GM12874 (cell line): ENCODE data around the gene RPL39L.

Experiments
- TF ChIP-seq, protein P1 (sequence below): IDR thresholded peaks from 2 replicates; pipeline ENCODE4 v1.5.1; 2011; ENCODE audit warnings: low read depth, mild to moderate bottlenecking, control low read depth, low read length, moderate library complexity; ENCODE audit not compliant: insufficient read depth

Gene RPL39L

DNA sequence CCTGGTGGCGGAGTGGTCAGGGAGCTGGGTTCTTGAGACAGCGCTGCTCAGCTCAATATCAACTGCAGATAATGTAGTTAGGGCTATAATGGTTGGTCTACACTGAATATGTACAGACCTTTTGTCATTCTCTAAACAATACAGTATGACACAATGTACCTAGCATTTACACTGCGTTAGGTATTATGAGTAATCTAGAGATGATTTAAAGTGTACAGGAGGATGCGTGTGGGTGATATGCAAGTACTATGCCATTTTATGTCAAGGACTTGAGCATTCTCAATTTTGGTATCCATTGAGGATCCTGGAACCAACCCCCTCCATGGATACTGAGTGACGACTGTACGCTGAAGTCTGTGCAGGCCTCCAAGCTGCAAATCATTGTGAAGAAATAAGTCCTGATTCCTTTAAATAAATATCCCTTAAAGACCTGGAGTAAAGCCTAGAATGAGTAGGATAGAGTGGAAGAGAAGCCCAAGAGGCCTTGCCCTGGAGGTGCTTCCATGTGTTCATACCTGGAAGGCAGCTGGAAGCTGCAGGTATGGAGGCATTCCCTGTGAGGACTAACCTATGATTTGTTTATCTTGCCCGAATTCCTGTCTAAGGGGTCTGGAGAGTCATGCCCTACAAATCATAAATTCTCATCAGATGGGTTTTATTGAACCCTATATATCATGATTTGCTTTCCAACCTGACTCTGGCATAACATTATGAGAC is 42.3 kb upstream of the RPL39L start:
- TF ChIP-seq, protein P1, sequence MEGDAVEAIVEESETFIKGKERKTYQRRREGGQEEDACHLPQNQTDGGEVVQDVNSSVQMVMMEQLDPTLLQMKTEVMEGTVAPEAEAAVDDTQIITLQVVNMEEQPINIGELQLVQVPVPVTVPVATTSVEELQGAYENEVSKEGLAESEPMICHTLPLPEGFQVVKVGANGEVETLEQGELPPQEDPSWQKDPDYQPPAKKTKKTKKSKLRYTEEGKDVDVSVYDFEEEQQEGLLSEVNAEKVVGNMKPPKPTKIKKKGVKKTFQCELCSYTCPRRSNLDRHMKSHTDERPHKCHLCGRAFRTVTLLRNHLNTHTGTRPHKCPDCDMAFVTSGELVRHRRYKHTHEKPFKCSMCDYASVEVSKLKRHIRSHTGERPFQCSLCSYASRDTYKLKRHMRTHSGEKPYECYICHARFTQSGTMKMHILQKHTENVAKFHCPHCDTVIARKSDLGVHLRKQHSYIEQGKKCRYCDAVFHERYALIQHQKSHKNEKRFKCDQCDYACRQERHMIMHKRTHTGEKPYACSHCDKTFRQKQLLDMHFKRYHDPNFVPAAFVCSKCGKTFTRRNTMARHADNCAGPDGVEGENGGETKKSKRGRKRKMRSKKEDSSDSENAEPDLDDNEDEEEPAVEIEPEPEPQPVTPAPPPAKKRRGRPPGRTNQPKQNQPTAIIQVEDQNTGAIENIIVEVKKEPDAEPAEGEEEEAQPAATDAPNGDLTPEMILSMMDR = no peak

DNA sequence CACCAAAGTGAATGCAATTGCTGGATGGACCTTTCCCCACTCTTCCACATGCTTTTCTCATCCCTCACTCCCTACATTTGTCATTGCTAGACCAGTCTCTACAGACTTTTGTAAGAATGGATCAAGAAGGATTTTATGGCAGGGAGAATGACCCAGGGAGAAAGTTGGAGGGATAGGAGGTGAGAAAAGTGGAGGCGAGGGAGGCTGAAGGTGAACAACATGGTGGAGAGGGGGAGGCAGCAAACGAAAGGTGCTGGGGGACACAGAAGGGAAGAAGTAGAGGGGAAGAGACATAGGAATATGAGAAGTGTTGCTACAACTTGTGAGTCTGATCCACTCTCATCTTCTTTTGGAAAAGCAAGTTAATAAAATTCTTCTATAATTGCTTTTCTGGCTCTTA is 33.6 kb upstream of the RPL39L start:
- TF ChIP-seq, protein P1 = no peak

DNA sequence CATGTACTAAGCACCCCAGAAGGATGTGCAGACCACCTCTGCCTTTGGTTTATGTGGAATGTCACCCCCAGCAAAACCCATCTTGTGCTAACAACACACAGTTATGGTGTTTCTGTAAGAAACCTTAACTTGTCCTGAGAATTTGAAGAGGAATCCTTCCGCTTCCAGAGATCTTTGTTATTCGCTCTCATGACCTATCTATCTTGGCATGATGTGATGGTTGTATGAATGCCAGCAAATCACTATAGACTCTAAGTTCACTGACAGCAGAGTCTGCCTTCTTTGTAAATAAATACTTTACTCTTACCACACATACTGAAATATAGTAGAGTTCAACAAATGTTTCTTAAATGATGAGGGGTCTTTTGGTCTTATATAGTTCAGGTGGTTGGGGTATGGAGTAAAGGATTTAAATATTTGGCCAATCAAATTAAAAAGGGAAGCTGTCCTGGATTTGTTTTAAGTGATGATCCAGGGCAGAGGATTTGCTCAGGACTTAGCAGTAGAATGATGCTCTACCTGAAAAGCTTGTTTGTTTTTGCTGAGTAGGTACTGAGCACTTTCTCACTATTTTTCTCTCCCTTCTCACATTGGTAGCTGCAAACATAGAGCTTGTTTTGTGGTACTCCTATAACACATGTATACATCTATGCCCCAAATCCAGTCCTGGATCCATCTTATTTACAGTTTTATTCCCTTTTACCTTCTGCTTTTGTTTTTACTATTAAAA is 30.1 kb upstream of the RPL39L start:
- TF ChIP-seq, protein P1 = no peak

DNA sequence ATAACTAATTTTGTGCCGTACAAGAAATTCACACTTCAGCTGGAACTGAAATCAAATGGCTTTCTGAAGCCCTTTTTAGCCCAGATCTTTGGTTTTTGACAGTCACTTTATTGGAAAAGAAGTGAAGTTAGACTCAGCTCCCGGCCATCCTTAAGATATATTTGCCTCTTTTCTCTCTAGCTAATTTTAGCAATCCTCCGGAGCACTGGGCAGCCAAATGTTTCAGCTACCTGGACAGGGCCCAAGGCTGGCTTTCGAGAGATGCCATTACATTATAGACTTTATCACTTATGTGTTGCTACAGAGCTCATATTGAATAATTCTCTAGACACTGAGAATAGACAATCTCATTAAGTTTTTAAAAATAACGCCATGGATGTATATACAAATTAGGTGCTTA is 28.5 kb upstream of the RPL39L start:
- TF ChIP-seq, protein P1 = no peak

DNA sequence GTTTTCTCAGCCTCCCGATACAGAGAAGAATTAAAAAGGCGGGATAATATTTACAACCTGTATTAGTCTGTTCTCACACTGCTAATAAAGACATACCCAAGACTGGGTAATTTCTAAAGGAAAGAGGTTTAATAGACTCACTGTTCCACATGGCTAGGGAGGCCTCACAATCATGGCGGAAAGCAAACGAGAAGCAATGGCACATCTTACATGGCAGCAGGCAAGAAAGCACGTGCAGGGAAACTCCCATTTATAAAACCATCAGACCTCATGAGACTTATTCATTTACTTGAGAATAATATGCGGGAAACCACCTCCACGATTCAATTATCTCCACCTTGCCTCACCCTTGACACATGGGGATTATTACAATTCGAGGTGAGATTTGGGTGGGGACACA is 27.5 kb upstream of the RPL39L start:
- TF ChIP-seq, protein P1 = no peak

DNA sequence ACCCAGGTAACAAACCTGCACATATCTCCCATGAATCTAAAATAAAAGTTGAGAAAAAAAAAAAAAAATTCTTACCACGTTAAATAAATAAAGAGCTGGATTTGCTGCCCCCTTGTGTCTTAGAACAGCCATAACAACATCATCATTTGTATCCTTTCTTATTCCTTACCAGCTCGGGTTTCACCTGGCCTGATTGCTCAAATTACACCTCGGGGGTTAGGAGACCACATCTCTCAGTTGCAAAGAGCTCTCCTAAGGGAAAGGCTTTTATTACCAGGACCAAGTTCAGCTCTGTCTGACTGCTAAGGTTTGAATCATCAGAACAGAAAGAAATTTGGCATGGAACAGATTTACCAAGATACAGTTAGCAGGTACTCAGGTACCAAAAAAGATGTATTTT is 25.8 kb upstream of the RPL39L start:
- TF ChIP-seq, protein P1 = peak; percentile 42; the same call in 1 of the 2 replicates

DNA sequence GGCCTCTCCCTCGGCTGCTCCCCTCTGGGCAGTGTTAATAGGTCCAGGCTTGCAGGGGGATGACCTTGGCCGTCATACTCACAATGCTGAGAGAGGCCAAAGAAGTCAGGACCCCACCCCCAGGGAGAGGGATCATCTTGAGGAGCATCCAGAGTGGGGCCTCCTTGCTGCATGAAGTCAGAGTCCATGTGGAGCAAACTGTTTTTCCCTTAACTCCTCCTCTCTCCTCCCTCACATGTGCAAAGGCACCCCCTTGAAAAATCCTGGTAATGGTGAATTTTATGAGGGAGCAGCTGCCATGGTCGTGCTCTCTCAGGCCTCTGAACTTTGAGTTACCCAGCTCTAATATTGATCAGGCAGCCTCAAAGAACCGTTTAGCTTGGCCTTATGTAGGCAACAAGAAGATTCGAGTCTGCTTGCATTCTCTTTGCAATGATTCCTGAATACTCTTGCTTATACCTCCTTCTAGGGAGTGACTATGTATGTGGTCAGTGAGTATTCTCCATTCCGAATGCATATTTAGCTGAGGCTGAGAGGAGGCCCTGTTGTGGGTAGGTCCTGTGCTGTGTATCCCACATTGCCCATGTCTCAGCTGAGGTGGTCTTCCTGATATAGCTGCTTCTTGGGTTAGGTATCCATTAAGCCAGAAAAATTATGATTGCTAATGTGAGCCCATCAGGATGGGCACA is 23.1 kb upstream of the RPL39L start:
- TF ChIP-seq, protein P1 = no peak
